Measurements from ENCODE around the gene RFX2.

RFX2 gene

DNA sequence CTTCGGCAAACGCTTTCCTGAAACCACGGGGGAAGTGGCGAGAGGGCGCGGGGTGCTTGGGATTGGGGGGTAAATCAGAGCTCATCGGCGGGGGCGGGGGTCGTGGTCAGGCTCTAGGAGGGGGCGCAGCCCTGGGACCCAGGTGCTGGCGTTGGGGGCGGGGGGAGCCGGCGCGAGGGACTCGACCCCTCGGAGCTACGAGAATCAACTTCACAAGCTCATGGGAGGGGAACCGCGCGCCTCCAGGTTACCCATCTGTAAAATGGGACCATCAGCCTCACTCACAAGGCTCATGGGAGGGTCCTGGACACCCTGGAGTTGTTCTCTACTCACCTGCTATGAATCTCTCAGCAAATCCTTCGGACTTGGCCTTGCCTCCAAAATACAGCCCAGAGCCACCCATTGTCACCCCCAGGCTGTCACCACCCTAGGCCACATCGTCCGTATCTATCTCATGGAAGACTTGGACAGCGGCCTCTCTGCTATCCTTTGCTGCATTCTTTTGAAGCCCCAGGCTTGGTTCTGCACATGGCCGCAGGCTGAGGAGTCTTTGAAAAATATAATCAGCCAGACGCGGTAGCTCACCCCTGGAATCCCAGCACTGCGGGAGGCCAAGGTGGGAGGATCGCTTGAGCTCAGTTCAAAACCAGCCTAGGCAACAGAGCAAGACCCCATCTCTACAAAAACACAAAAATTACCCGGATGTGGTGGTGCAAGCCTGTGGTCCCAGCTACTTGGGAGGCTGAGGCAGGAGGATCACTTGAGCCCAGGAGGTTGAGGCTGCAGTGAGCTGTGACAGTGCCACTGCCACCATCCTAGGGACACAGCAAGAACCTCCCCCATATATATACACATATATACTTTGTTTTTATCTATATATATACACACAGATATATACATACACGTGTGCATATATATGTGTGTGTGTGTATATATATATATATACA lies 131.4 kb downstream of the RFX2 start:
- DNase-seq (ENCODE audit: extremely low read depth, insufficient read length), result no peak
- TF ChIP-seq, protein P1, sequence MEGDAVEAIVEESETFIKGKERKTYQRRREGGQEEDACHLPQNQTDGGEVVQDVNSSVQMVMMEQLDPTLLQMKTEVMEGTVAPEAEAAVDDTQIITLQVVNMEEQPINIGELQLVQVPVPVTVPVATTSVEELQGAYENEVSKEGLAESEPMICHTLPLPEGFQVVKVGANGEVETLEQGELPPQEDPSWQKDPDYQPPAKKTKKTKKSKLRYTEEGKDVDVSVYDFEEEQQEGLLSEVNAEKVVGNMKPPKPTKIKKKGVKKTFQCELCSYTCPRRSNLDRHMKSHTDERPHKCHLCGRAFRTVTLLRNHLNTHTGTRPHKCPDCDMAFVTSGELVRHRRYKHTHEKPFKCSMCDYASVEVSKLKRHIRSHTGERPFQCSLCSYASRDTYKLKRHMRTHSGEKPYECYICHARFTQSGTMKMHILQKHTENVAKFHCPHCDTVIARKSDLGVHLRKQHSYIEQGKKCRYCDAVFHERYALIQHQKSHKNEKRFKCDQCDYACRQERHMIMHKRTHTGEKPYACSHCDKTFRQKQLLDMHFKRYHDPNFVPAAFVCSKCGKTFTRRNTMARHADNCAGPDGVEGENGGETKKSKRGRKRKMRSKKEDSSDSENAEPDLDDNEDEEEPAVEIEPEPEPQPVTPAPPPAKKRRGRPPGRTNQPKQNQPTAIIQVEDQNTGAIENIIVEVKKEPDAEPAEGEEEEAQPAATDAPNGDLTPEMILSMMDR (IDR thresholded peaks at IDR 0.05; ENCODE audit: insufficient read depth, low read length, poor library complexity, severe bottlenecking), result no peak
- Histone ChIP-seq H3K4me3 (replicated peaks; ENCODE audit: low read depth, low read length) (peak overlapping the region; percentile 94), H3K27me3 (replicated peaks; ENCODE audit: control insufficient read depth, insufficient read depth, low read length) (no peaks in the 10 kb centered on the region), H3K36me3 (ENCODE audit: control insufficient read depth, insufficient read depth, low read length) (peaks cover under 1% of the 10 kb centered on the region)

DNA sequence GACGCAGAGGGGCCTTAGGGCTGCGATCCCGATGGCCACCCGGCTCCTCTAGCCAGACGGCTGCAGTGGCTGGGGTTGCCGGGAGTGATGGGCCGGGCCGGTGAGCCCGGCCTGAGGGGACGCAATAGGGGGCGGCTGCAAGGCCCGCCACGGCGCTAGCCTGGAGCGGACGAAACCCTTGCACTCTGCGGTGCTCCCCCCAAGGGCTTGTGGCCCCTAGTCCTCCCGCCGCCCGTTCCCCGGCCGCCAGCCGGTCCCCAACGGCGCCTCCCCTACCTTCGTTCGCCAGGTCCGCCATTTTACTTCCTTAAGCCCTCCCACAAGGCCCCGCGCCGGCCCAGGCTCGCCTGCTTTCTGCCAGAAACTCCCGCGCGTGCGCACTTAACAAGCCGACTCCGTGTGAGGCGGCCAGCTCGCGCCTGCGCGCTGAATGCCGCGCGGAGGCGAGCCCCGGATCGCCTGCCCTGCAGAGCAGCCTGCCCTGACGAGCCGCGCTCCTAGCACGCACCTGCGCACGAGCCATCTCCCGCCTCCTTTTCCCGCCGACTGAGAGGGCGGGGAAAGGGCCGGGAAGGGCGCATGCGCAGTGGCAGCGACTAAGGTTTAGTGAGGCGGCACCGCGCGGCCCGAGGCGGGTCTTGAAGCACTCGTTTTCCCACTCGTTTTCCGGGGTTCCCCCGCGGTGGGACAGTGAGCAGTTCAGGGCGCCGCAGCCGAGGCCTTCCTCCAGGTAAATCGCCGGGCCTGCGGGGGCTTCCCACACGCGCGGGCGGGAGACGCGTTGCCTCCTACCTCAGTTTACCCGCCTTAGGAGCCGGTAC lies 132.3 kb downstream of the RFX2 start, which contains the start of gene RANBP3:
Gene RANBP3, minus strand, starts transcription at position 356 of the 821 bp plus-strand sequence. Its CDS starts 58 bp downstream, at position 298.
- DNase-seq (ENCODE audit: extremely low read depth, insufficient read length), result peak; percentile 100
- peaks cover 7% of the 10 kb centered on the region for H3K36me3 ChIP-seq (ENCODE audit: control insufficient read depth, insufficient read depth, low read length)
- H3K4me3 ChIP-seq (replicated peaks; ENCODE audit: low read depth, low read length), result peak within 1 kb of the TSS; percentile 95
- TF ChIP-seq, protein P1 (IDR thresholded peaks at IDR 0.05; ENCODE audit: insufficient read depth, low read length, poor library complexity, severe bottlenecking), result no peak
- no peaks in the 10 kb centered on the region for H3K27me3 ChIP-seq (replicated peaks; ENCODE audit: control insufficient read depth, insufficient read depth, low read length)

DNA sequence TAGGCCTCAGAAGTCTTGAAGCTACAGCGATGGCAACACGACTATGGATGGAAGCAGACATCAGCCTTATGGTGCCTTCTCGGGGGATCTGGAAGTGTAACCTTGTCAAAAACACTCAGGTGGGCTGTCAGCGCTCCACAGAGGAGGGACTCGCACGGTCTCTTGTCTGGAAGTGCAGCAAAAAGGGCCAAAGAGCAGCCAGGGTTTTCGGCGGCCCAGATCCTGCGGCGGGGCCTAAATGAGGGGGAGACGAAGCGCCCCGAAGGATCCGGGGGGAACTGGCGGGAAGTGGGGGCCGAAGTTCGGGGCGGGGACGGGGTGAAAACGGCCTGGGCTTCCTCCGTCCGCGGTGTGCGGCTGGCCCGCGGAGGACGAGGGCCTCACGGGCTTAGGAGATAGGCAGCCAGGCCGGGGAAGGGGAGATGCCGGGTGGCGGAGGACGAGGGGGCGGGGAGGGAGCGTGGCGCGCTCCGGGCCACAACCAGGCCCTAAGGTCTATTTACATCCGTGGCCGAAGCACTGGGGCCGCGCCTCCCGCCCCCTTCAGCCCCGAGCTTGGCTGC lies 133.0 kb downstream of the RFX2 start:
- Histone ChIP-seq H3K27me3 (replicated peaks; ENCODE audit: control insufficient read depth, insufficient read depth, low read length) (no peaks in the 10 kb centered on the region), H3K36me3 (ENCODE audit: control insufficient read depth, insufficient read depth, low read length) (peaks cover 7% of the 10 kb centered on the region), H3K4me3 (replicated peaks; ENCODE audit: low read depth, low read length) (peak overlapping the region; percentile 95)
- TF ChIP-seq, protein P1 (IDR thresholded peaks at IDR 0.05; ENCODE audit: insufficient read depth, low read length, poor library complexity, severe bottlenecking), result no peak
- no peak for DNase-seq (ENCODE audit: extremely low read depth, insufficient read length)

DNA sequence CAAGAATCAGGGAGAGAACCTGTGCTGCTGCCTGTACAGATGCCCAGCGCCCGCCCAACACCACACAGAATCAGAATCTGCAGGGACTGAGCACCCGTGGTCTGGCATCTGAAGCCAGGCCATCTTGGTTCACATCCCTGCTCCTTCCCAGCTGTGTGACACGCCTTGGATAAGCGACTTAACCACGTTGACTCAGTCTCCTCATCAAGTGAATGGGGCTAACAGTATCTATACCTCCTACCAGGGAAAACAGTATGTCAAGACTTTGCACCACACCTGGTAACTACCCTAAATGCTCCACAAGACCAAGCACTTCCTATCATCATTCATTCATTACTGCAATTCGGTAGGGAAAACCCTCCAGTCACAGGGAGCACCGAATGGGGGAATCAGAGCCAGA lies 133.5 kb downstream of the RFX2 start:
- peak overlapping the region; percentile 95 for H3K4me3 ChIP-seq (replicated peaks; ENCODE audit: low read depth, low read length)
- H3K27me3 ChIP-seq (replicated peaks; ENCODE audit: control insufficient read depth, insufficient read depth, low read length), result no peaks in the 10 kb centered on the region
- peaks cover 7% of the 10 kb centered on the region for H3K36me3 ChIP-seq (ENCODE audit: control insufficient read depth, insufficient read depth, low read length)
- TF ChIP-seq, protein P1 (IDR thresholded peaks at IDR 0.05; ENCODE audit: insufficient read depth, low read length, poor library complexity, severe bottlenecking), result no peak
- no peak for DNase-seq (ENCODE audit: extremely low read depth, insufficient read length)

DNA sequence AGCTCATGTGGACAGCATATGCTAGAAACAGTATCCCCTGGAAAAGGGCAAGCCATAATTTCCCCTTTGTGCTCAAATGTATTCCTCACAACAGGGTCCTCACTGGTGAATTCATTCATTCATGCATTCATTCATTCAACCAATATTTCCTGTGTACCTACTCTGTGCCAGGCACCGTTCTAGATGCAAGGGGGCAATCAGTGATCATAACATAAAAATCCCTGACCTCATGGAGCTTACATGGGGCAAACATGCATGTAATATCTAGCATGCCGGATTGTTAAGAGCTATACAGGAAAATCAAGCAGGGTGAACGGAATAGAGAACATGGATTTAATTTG lies 134.9 kb downstream of the RFX2 start:
- H3K27me3 ChIP-seq (replicated peaks; ENCODE audit: control insufficient read depth, insufficient read depth, low read length), result no peaks in the 10 kb centered on the region
- DNase-seq (ENCODE audit: extremely low read depth, insufficient read length), result no peak
- TF ChIP-seq, protein P1 (IDR thresholded peaks at IDR 0.05; ENCODE audit: insufficient read depth, low read length, poor library complexity, severe bottlenecking), result no peak
- H3K36me3 ChIP-seq (ENCODE audit: control insufficient read depth, insufficient read depth, low read length), result peaks cover 7% of the 10 kb centered on the region
- no peak overlapping the region; the same call in 1 of the 2 replicates for H3K4me3 ChIP-seq (replicated peaks; ENCODE audit: low read depth, low read length)
